Smooth muscle cell of the brain vasculature (primary cell): ENCODE measurements around the gene NDST1.
"Not testable (repeated sequence)": the region's sequence is repeated elsewhere in the genome, so short reads cannot be mapped to it uniquely, and the experiment has no call there.

Experiments
- DNase-seq: peaks from one replicate; pipeline ENCODE4 v3.0.0-alpha.2; 2012; ENCODE audit warnings: low read depth, low spot score

NDST1 gene

GRCh38 chr5:150507474-150508276, at the start of gene NDST1:
NDST1 (plus strand) TSS chr5:150508131; CDS start chr5:150521255, 13,124 bp downstream.
- DNase-seq, result no peak

DNA sequence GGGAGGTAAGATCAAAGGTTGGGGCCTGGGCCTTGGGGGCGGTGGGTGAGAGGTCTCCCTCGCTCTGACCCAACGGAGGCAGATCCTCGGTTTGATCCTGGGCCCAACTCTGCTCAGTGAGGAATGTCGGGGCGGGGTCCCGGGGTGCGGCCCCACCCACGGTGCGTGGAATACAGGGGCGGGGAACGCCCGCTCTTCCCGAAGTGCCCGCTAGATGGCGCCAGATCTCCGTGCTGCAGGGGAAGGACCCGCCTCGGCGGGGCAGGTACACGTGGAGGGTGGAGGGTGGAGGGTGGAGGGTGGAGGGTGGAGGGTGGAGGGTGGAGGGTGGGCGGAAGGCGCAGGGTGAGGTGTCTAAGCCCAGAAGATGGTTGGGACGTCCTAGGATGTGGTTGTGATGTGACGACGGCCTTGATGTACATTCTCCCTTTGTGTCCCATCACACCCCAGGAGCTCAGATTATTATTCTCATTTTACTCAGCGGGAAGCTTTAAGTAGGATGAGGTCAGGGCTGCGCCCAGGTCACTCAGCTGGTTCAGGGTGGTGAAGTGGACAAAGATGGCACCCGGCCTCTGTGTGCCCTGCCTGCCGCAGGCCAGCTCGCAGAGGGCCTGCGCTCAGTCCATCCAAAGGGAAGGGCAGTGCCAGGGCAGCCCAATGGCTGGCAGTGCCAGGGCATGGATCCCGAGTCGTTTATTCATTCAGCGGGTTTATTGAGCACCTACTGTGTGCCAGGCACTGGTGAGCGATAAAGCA, 49.0 kb upstream of the NDST1 start:
- DNase-seq, result no peak

DNA sequence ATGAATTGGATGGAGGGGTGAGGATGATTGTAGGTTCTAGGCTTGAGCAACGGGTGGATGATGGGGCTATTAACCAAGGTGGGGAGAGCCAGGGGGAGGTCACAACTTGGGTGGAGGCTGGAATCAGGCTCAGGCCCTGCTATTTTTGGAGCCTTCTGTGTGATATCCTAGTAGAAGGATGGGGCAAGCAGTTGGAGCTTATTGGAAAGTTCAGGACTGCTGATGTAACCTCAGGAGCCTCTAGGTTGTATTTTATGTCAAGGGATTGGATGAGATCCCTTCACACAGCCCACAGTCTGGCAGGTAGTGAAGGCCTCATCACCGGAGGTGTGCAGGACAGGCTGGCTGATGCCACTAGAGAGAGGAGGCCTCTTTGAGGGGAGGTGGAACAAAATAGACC, 47.1 kb upstream of the NDST1 start:
- no peak for DNase-seq

DNA sequence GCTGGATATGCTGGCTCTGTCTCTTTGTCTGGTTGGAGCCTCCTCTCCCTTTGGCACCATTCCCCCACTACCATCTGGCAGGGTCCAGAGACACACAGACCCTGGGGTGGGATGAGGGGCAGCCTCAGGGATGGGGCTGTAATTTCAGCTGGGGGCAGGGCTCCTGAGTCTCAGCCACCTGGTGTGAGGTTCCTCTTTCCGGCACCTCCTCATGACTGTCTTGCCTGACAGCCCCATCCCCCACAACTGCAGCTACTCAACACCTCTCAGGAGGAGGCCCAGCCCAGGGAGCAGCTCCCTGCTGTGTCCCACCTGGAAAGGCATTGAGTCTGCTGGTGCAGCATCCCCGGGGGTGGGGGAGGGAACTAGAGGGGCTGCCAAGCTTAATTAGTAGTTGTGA, 46.7 kb upstream of the NDST1 start:
- DNase-seq, result no peak

- DNase-seq, result no peak
Measured at GRCh38 chr5:150464554-150465012, 43.3 kb upstream of the NDST1 start.

DNA sequence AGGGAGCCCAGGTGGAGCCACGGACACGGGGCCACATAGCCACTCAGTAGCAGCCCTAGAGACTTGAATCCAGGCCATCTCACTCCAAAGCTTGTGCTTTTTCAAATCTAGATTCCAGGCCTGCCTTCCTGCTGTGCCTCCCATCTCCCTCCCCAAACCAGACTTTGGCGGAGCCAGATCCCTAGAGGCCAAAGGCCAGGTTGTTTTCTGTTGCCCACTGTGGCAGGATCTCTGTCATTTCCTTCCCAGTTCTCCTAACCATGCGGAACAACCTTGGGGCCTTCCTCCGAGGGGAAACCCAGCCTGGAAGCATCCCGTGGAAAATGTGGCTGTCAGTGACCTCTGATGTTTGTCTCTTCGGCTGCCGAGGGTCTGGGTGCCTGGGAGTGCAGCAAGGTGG, 42.0 kb upstream of the NDST1 start:
- DNase-seq, result no peak

GRCh38 chr5:150468206-150468605, 39.7 kb upstream of the NDST1 start:
- no peak for DNase-seq

- DNase-seq, result no peak
Measured at GRCh38 chr5:150469718-150470469, 38.0 kb upstream of the NDST1 start.

DNA sequence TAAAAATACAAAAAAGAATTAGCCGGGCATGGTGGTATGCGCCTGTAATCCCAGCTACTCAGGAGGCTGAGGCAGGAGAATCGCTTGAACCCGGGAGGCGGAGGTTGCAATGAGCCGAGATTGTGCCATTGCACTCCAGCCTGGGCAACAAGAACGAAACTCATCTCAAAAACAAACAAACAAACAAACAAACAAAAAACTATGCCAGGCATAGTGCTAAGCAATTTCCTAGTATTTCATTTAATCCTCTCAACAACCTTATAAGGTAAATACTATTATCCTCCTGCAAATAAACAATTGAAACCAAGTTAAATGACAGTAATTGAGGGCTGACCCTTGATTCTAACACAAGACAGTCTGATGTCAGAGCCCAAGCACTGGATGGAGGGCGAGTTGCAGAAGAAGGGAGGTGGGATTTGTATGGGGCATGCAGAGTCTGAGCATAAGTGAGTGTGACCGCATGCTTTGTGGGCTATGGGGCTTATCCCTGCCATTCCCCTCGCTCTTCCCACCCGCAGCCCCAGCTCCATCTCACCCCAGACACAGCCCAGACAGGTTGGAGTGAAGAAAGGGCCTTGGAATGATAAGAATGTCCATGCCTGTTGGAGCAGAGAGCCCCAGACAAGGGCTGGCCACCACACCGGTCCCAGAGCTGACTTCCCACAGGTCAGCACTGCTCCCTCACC, 34.1 kb upstream of the NDST1 start:
- no peak for DNase-seq

DNA sequence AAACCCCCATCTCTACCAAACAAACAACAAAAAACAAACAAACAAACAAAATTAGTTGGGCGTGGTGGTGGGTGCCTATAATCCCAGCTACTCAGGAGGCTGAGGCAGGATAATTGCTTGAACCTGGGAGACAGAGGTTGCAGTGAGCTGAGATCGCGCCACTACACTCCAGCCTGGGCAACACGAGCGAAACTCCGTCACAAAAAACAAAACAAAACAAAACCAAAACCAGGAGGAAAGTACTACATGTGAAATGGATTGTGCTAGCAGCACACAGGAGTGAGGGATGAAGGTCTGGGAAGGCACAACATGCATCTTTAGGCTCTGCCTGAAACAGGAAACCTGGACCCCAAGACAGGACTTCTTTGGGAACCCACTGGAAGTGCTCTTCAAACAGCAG, 31.4 kb upstream of the NDST1 start:
- not testable (repeated sequence) for DNase-seq

DNA sequence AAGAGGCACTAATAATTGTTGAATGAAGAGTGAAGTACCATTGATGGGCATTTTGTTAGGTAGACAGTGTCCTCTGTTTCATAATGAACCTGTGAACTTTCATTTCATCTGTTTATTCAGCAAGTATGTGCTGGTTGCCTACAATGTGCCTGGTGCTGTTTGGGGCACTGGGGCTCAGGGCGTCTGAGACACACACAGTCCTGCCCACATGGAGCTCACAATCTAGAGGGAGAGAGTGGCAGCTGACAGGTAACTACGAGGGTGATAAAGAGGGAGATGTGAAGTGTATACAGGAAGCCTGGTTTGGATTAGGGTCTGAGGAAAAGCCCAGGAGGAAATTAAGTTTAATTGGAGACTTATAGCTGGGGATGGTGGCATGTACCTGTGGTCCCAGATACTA, 28.5 kb upstream of the NDST1 start:
- no peak for DNase-seq

- DNase-seq, result no peak
Measured at GRCh38 chr5:150481708-150481965, 26.3 kb upstream of the NDST1 start.

- no peak for DNase-seq
Measured at GRCh38 chr5:150481972-150482406, 25.9 kb upstream of the NDST1 start.

DNA sequence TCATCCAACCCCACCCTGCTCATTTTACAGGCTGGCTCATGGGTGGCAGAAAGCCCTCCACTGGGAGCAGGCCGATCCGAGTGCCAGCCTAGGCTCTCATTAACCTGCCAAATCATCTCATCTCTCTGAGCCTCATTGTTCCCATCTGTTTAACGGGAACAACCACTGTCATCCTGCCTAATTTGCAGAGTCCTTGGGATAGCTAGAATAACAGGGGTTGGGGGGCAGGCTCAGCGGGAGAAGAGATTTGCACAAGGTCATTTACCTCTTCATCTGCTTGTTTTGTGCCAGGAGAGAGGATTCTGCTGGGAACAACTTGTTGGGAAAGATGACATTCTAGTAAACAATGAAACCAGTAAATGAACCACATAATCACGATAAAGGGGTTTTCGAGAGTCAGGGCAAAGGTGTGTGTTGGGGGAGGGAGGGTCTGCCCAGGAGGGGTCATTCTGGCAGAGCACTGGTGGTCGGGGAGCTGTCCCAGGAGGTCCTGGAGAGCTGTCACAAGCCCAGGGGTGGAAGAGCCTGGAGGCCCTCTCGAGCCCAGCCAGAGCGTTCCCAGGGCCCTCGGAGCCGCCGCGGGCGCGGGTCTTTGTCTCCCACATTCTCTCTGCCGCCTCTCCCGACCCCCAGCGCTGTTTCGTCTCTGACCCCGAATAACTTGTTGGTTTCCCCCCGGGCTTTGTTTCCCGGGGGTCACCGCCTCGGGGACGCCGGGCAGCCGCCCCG, 22.8 kb upstream of the NDST1 start:
- DNase-seq, result no peak

GRCh38 chr5:150485693-150486401, 22.1 kb upstream of the NDST1 start:
- DNase-seq, result no peak

- no peak for DNase-seq
Measured at GRCh38 chr5:150486402-150487198, 21.3 kb upstream of the NDST1 start.

GRCh38 chr5:150487199-150488061, 20.5 kb upstream of the NDST1 start:
- DNase-seq, result no peak

GRCh38 chr5:150488519-150489359, 19.2 kb upstream of the NDST1 start:
- DNase-seq, result no peak
